ENCODE data around the gene PVR. TPM values are rescaled to one million over a fixed set of nuclear protein-coding genes. Genes with fewer than 3 reads are reported as not detected.
"Not testable (repeated sequence)": the region's sequence is repeated elsewhere in the genome, so short reads cannot be mapped to it uniquely, and the experiment has no call there.

The PVR gene
- total RNA-seq, 2 donors from 2014 or later = 27.5 to 64.7 TPM

GRCh38 chr19:44709434-44710266 lies 65.9 kb downstream of the PVR start:
- DNase-seq; intact Hi-C loops (cut with DNase I); ATAC-seq: not testable (repeated sequence)

- no peak for ATAC-seq
Observed at GRCh38 chr19:44710483-44710882, 66.8 kb downstream of the PVR start.

GRCh38 chr19:44712864-44713515 lies 69.3 kb downstream of the PVR start:
- ATAC-seq (no peak), DNase-seq (no peak)
- intact Hi-C loops (cut with DNase I) = no loop called here

More at GRCh38 chr19:44710483-44710882, 66.8 kb downstream of the PVR start:
- no peak for DNase-seq
- intact Hi-C loops (cut with DNase I) = no loop called here

Small RNA genes lying within 50 kb of the gene (microRNA-seq; reads per million reads assigned to microRNA genes)
- 0 reads per million in 2 donors for gene MIR4531

Other genes with a start within 250 kb of the PVR start
- 1 to 10 TPM; 3.6 to 3.9 TPM for gene ZNF285, start 242.3 kb upstream of the PVR start, total RNA-seq
- 1 to 10 TPM; 5.2 to 5.6 TPM for gene ZNF229, start 195.4 kb upstream of the PVR start, total RNA-seq
- 1 to 10 TPM; 3.4 to 4.9 TPM for gene ZNF180, start 143.4 kb upstream of the PVR start, total RNA-seq
- gene CEACAM20, start 114.2 kb upstream of the PVR start, total RNA-seq = not detected
- not detected for gene IGSF23, start 30.3 kb upstream of the PVR start, total RNA-seq
- 1 to 10 TPM; 2.4 to 6.2 TPM for gene CEACAM19, start 27.6 kb downstream of the PVR start, total RNA-seq
- not detected for gene CEACAM16, start 55.2 kb downstream of the PVR start, total RNA-seq
- gene BCL3, start 104.8 kb downstream of the PVR start, total RNA-seq = 10 to 100 TPM; 22.6 to 65.0 TPM
- gene CBLC, start 134.0 kb downstream of the PVR start, total RNA-seq = not detected
- 10 to 100 TPM; 76.4 to 76.9 TPM for gene BCAM, start 165.2 kb downstream of the PVR start, total RNA-seq
- gene NECTIN2, start 202.4 kb downstream of the PVR start, total RNA-seq = 10 to 100 TPM; 54.0 to 94.1 TPM
- 10 to 100 TPM; 43.0 to 63.1 TPM for gene TOMM40, start 247.3 kb downstream of the PVR start, total RNA-seq

Data from left cardiac atrium (tissue), 4 donors.